Activated CD8-positive, alpha-beta T cell treated with anti-CD3 and anti-CD28 coated beads for 36 hours (primary cell): ENCODE results near the gene RIN3. TPM values are rescaled to one million over a fixed set of nuclear protein-coding genes. Genes with fewer than 3 reads are reported as not detected.
A peak's percentile ranks its signal among the peaks of the same experiment; 100 is the strongest.

Experiments used
- ATAC-seq: fragments of 200-7000 bp; cut with Tn5 transposase; one replicate; pipeline ENCODE4 v1.10.0; 2021; ENCODE audit warnings: mild to moderate bottlenecking, moderate library complexity
- CTCF ChIA-PET: fragments of 350-600 bp; sonication (Branson Sonifier 250); formaldehyde crosslinking; loops from one replicate; lab custom pipeline; 2021; ENCODE audit warnings: antibody characterized with exemption; lab: Charles Lee
- POLR2A ChIA-PET: fragments of 350-600 bp; sonication (Branson Sonifier 250); formaldehyde crosslinking; loops from one replicate; lab custom pipeline; 2021; ENCODE audit warnings: antibody characterized with exemption; lab: Charles Lee
- DNase-seq: peaks from one replicate; pipeline ENCODE4 v3.0.0-alpha.2; 2020
- H3K27ac Mint-ChIP-seq: one replicate; pipeline ENCODE4 v1.8.0; 2021; ENCODE audit warnings: mild to moderate bottlenecking, mixed read lengths
- H3K27me3 Mint-ChIP-seq: one replicate; pipeline ENCODE4 v1.8.0; 2021; ENCODE audit warnings: mixed read lengths
- H3K36me3 Mint-ChIP-seq: one replicate; pipeline ENCODE4 v1.8.0; 2021; ENCODE audit warnings: low read depth, mixed read lengths
- H3K4me1 Mint-ChIP-seq: one replicate; pipeline ENCODE4 v1.8.0; 2021; ENCODE audit warnings: low read depth, mixed read lengths
- H3K4me3 Mint-ChIP-seq: one replicate; pipeline ENCODE4 v1.8.0; 2021; ENCODE audit warnings: mild to moderate bottlenecking, moderate library complexity, mixed read lengths
- H3K9me3 Mint-ChIP-seq: one replicate; pipeline ENCODE4 v1.8.0; 2021; ENCODE audit warnings: mixed read lengths
- CTCF ChIP-seq: fragments of 200-600 bp; IDR thresholded peaks from one replicate; pipeline ENCODE4 v1.8.0; 2022; ENCODE audit warnings: antibody characterized with exemption, mild to moderate bottlenecking
- intact Hi-C: fragments of 100-400 bp; cut with micrococcal nuclease; formaldehyde crosslinking; loops from one replicate; pipeline ENCODE4 v1.10.0; 2022
- total RNA-seq, 2 experiments: library from RNA; stranded (reverse); gene quantifications; one replicate each; pipeline ENCODE4 v1.2.3, GENCODE V29; 2021

RIN3 gene
- total RNA-seq, 2 experiments from 2014 or later, result 61.3 to 62.4 TPM

GRCh38 chr14:92719890-92720323 lies 206.3 kb downstream of the RIN3 start:
- Mint-ChIP-seq H3K27me3 (no peaks in the 10 kb centered on the region), H3K27ac (no peak overlapping the region), H3K4me3 (no peak overlapping the region), H3K9me3 (no peaks in the 10 kb centered on the region), H3K36me3 (no peaks in the 10 kb centered on the region), H3K4me1 (no peaks in the 10 kb centered on the region)
- ChIA-PET CTCF (no interaction called here), POLR2A (no interaction called here)
- intact Hi-C loops, result no loop called here
- no peak for DNase-seq
- no peak for ATAC-seq
- TF ChIP-seq CTCF, result no peak

- no peaks in the 10 kb centered on the region for H3K36me3 Mint-ChIP-seq
- H3K4me1 Mint-ChIP-seq, result peaks cover 10% of the 10 kb centered on the region
- no peak overlapping the region for H3K27ac Mint-ChIP-seq
- no peak for TF ChIP-seq CTCF
- DNase-seq, result no peak
- intact Hi-C loops, result no loop called here
- H3K4me3 Mint-ChIP-seq, result no peak overlapping the region
- ChIA-PET CTCF (interaction anchor here (0.9 to 1.4 kb wide), 5 partner anchors 9 to 26 kb away, joined by 3 to 4 read pairs (median 3); partner anchors contain the start of gene LGMN), POLR2A (no interaction called here)
- H3K27me3 Mint-ChIP-seq, result no peaks in the 10 kb centered on the region
- ATAC-seq, result no peak
- H3K9me3 Mint-ChIP-seq, result no peaks in the 10 kb centered on the region
These were observed 211.1 kb downstream of the RIN3 start for GRCh38 chr14:92724516-92725340.

- Mint-ChIP-seq H3K27me3 (no peaks in the 10 kb centered on the region), H3K36me3 (peaks cover 4% of the 10 kb centered on the region), H3K9me3 (no peaks in the 10 kb centered on the region), H3K4me3 (no peak overlapping the region), H3K4me1 (peaks cover 16% of the 10 kb centered on the region), H3K27ac (no peak overlapping the region)
- CTCF ChIA-PET, result interaction anchor here (1.2 to 1.5 kb wide), 3 partner anchors 12 to 58 kb away, joined by 3 to 4 read pairs (median 3); partner anchors contain the start of gene LGMN
- no peak for TF ChIP-seq CTCF
- POLR2A ChIA-PET, result no interaction called here
- ATAC-seq, result peak; percentile 28
- DNase-seq, result peak; percentile 46
- intact Hi-C loops, result no loop called here
These were observed 212.8 kb downstream of the RIN3 start for GRCh38 chr14:92726135-92726932.

GRCh38 chr14:92726933-92727262 lies 213.3 kb downstream of the RIN3 start:
- Mint-ChIP-seq H3K36me3 (peaks cover 10% of the 10 kb centered on the region), H3K4me3 (no peak overlapping the region), H3K27me3 (no peaks in the 10 kb centered on the region), H3K4me1 (peaks cover 16% of the 10 kb centered on the region), H3K9me3 (no peaks in the 10 kb centered on the region), H3K27ac (no peak overlapping the region)
- ChIA-PET CTCF (interaction anchor here (1.3 to 1.5 kb wide), 2 partner anchors 57 kb away, joined by 3 to 4 read pairs; no protein-coding TSS in a partner anchor), POLR2A (no interaction called here)
- DNase-seq (no peak), ATAC-seq (no peak)
- no peak for TF ChIP-seq CTCF
- intact Hi-C loops, result no loop called here
